ENCODE data around the gene ITGAD. TPM values are rescaled to one million over a fixed set of nuclear protein-coding genes. Genes with fewer than 3 reads are reported as not detected.

ITGAD gene
- polyA plus RNA-seq, 3 donors = 0.04 TPM; not detected in 2

DNA sequence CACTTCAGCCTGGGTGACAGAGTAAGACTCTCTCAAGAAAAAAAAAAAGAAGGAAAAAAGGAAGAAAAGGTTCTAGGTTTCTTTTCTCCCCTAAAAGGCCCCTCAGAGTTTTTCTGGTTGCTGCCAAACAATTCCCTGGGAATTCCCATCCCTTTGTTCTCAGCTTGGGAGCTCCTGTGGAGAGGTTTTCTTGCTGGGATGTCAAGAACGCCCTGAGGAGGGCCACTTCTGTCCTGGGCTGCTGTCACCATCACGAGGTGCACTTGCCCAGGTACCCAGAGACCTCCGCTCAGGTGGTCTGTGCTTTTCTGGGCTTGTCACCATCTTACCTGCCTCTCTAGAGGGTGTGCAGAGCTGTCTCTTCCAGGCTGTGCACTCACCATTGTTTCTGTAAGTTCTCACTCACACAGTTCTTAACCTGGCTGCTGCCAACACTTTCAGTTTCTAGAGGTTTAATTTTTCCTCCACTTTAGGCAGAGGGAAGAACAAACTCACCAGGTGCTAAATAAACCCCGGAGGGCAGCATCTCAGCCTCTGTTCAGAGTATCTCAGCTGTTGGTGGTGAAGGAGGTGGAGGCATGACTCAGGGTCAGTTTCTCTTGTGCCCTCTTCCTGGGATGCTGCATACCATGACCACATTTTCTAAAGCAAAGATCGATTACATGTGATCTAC is 37.4 kb downstream of the ITGAD start:
- Histone ChIP-seq H3K36me3 (replicated peaks in 1 of 2; ENCODE audit: control insufficient read depth in 1 of 2, insufficient read depth in 2 of 2, low read length in 2 of 2) (no peaks in the 10 kb centered on the region), H3K79me2 (ENCODE audit: insufficient read depth, low read length) (no peaks in the 10 kb centered on the region), H2AFZ (ENCODE audit: insufficient read depth, low read depth, low read length, poor library complexity, severe bottlenecking) (no peak overlapping the region), H3K27me3 (ENCODE audit: control insufficient read depth in 2 of 2, insufficient read depth in 2 of 2, low read length in 2 of 2) (no peaks in the 10 kb centered on the region), H3K27ac (ENCODE audit: low read depth in 1 of 2, low read length in 2 of 2) (no peak overlapping the region), H3K9ac (ENCODE audit: insufficient read depth, low read length, poor library complexity, severe bottlenecking) (no peak overlapping the region), H3K4me3 (replicated peaks in 1 of 3; ENCODE audit: low read depth in 2 of 3, low read length in 3 of 3) (no peak overlapping the region), H4K20me1 (ENCODE audit: insufficient read depth, low read length) (no peaks in the 10 kb centered on the region), H3K4me1 (ENCODE audit: control insufficient read depth in 1 of 2, insufficient read depth in 2 of 2, low read length in 2 of 2) (peaks cover 4 to 5% of the 10 kb centered on the region in 2 donors), H3K9me3 (replicated peaks in 1 of 2; ENCODE audit: control insufficient read depth in 1 of 2, insufficient read depth in 1 of 2, low read length in 2 of 2) (no peaks in the 10 kb centered on the region), H3K4me2 (replicated peaks; ENCODE audit: extremely low read depth, low read length, poor library complexity, severe bottlenecking) (no peak overlapping the region)
- no peak overlapping the region for H3K27ac Mint-ChIP-seq
- H3K4me1 Mint-ChIP-seq = peaks cover 3% of the 10 kb centered on the region
- peaks cover 0 to 9% (median 4%) of the 10 kb centered on the region in 3 donors for H3K27me3 Mint-ChIP-seq (ENCODE audit: low read depth in 3 of 3)
- H3K4me3 Mint-ChIP-seq = no peak overlapping the region
- whole genome bisulfite sequencing (ENCODE audit: insufficient coverage) = 100% methylated on average over 2 of the region's 5 CpGs
- intact Hi-C loops (cut with micrococcal nuclease) = no loop called here
- no peak for DNase-seq
- H3K9me3 Mint-ChIP-seq = peaks cover 0 to 3% (median 0%) of the 10 kb centered on the region in 7 donors
- no peaks in the 10 kb centered on the region for H3K36me3 Mint-ChIP-seq
- TF ChIP-seq CTCF (IDR thresholded peaks at IDR 0.05) = no peak

GRCh38 chr16:31435341-31436220 is 42.4 kb downstream of the ITGAD start:
- WGBS (ENCODE audit: insufficient coverage) = 98% methylated on average over 31 of the region's 47 CpGs

More at GRCh38 chr16:31435341-31436220, 42.4 kb downstream of the ITGAD start:
- Histone ChIP-seq H3K9me3 (replicated peaks in 1 of 2; ENCODE audit: control insufficient read depth in 1 of 2, insufficient read depth in 1 of 2, low read length in 2 of 2) (no peaks in the 10 kb centered on the region), H3K4me1 (ENCODE audit: control insufficient read depth in 1 of 2, insufficient read depth in 2 of 2, low read length in 2 of 2) (no peaks in the 10 kb centered on the region), H3K4me3 (replicated peaks in 1 of 3; ENCODE audit: low read depth in 2 of 3, low read length in 3 of 3) (no peak overlapping the region), H3K79me2 (ENCODE audit: insufficient read depth, low read length) (no peaks in the 10 kb centered on the region), H3K4me2 (replicated peaks; ENCODE audit: extremely low read depth, low read length, poor library complexity, severe bottlenecking) (no peak overlapping the region), H3K27me3 (ENCODE audit: control insufficient read depth in 2 of 2, insufficient read depth in 2 of 2, low read length in 2 of 2) (no peaks in the 10 kb centered on the region), H3K36me3 (replicated peaks in 1 of 2; ENCODE audit: control insufficient read depth in 1 of 2, insufficient read depth in 2 of 2, low read length in 2 of 2) (no peaks in the 10 kb centered on the region), H2AFZ (ENCODE audit: insufficient read depth, low read depth, low read length, poor library complexity, severe bottlenecking) (no peak overlapping the region), H3K27ac (ENCODE audit: low read depth in 1 of 2, low read length in 2 of 2) (no peak overlapping the region), H4K20me1 (ENCODE audit: insufficient read depth, low read length) (no peaks in the 10 kb centered on the region), H3K9ac (ENCODE audit: insufficient read depth, low read length, poor library complexity, severe bottlenecking) (no peak overlapping the region)
- intact Hi-C loops (cut with micrococcal nuclease) = no loop called here
- Mint-ChIP-seq H3K9me3 (peaks cover 0 to 2% (median 0%) of the 10 kb centered on the region in 7 donors), H3K36me3 (no peaks in the 10 kb centered on the region), H3K27ac (no peak overlapping the region), H3K4me3 (no peak overlapping the region), H3K27me3 (ENCODE audit: low read depth in 3 of 3) (peaks cover 0 to 2% (median 0%) of the 10 kb centered on the region in 3 donors), H3K4me1 (no peaks in the 10 kb centered on the region)
- no peak for TF ChIP-seq CTCF (IDR thresholded peaks at IDR 0.05)
- no peak for DNase-seq

Measured in CD14-positive monocyte (primary cell).